Measurements from ENCODE around the gene EDC3.

Gene EDC3

DNA sequence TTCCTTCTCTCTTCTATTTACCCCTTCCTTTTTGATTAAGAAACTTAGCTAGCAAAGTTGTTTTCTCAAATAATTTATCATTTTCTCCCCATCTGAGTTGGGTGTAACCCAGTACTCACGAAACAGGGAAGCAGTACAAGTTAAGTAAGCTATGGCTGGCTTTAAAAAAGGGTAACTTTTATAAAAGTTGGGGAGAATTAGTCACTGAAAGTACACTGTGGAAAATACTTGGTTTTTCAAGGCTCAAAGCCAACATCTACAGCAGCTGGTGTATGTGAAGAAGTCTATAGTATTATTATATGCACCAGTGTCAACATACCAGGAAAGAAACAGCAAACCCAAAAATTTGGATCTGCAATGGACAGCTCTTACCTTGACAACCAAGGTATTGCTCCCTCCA, 54.7 kb downstream of the EDC3 start:
- TF ChIP-seq, protein P1, sequence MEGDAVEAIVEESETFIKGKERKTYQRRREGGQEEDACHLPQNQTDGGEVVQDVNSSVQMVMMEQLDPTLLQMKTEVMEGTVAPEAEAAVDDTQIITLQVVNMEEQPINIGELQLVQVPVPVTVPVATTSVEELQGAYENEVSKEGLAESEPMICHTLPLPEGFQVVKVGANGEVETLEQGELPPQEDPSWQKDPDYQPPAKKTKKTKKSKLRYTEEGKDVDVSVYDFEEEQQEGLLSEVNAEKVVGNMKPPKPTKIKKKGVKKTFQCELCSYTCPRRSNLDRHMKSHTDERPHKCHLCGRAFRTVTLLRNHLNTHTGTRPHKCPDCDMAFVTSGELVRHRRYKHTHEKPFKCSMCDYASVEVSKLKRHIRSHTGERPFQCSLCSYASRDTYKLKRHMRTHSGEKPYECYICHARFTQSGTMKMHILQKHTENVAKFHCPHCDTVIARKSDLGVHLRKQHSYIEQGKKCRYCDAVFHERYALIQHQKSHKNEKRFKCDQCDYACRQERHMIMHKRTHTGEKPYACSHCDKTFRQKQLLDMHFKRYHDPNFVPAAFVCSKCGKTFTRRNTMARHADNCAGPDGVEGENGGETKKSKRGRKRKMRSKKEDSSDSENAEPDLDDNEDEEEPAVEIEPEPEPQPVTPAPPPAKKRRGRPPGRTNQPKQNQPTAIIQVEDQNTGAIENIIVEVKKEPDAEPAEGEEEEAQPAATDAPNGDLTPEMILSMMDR (IDR thresholded peaks at IDR 0.05; ENCODE audit: insufficient read depth, low read depth, low read length, missing control alignments) = no peak
- H3K4me3 ChIP-seq (ENCODE audit: low read depth, low read length) = no peak overlapping the region
- DNase-seq (ENCODE audit: low read depth) = no peak

DNA sequence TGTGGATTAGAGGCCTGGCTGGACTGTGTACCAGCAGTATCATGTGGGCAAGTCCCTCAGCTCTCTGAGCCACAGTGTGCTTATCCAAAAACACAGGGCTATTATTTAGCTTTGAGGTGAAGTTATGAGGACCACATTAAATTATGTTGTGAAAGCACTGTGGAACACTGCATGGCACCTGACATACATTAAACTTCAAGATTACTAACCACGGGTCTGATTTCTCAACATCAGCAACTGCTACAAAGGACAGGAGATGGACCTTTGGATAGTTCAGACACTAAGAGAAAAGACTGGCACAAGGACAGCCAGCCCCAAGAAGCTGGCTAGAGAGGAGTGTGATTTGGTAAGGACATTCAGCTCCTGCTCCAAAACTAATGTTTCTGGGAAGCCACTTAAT, 58.8 kb downstream of the EDC3 start:
- TF ChIP-seq, protein P1 (IDR thresholded peaks at IDR 0.05; ENCODE audit: insufficient read depth, low read depth, low read length, missing control alignments) = no peak
- DNase-seq (ENCODE audit: low read depth) = no peak
- no peak overlapping the region for H3K4me3 ChIP-seq (ENCODE audit: low read depth, low read length)

DNA sequence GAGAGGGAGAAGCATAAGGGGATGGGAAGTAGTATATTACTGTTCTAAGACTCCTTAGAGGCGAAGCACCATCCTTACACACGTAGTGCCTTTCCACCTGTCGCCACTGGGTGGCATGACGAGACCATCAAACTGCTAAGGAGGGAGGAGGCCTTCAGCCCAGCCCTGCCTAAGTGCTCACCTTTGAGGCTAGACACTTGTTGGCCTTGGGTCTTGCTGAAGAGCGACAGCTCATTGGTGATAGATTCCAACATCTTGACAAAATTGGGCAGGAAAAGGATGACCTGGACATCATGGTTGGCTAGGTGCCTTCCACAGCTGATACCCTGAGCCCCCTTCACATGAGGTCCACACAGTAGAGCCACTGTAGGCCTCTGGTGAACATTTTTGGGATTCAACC, 60.6 kb downstream of the EDC3 start:
- TF ChIP-seq, protein P1 (IDR thresholded peaks at IDR 0.05; ENCODE audit: insufficient read depth, low read depth, low read length, missing control alignments) = peak; percentile 93
- no peak overlapping the region for H3K4me3 ChIP-seq (ENCODE audit: low read depth, low read length)
- peak; percentile 86 for DNase-seq (ENCODE audit: low read depth)

DNA sequence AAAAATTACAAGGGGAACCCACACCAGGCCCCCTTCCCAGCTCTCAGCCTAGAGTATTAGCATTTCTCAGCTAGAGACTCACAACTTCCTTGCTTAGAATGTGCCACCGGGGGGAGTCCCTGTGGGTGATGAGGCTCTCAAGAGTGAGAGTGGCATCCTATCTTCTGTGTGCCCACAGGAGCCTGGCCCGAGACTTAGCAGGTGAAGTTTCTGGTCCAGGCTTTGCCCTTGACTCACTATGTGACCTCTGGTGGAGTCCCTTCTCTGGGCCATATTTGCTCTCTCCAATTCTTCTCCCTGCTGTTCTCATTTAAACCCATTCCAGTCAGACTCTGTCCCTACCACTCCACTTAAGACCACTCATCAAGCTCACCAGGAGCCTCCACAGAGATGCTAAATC, 62.0 kb downstream of the EDC3 start:
- TF ChIP-seq, protein P1 (IDR thresholded peaks at IDR 0.05; ENCODE audit: insufficient read depth, low read depth, low read length, missing control alignments) = no peak
- no peak overlapping the region for H3K4me3 ChIP-seq (ENCODE audit: low read depth, low read length)
- no peak for DNase-seq (ENCODE audit: low read depth)

DNA sequence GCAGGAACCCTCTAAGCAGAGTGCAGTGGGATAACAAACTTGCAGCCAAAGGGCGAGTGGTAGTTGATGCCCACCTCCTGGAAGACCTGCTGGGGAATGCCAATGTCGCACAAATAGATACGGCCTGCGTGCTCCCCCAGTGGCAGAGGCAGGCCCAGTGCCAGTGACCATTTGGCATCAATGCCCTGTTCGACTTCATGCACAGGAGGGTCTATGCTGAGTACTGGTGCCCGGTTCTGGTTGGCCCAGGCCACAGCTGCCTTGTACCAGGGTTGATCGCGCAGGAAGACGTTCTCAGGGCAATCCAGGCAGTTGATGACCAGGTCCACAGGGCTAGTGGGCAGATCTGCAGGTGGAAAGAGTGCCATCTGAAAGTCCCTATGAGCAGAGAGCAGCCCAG, 63.2 kb downstream of the EDC3 start:
- TF ChIP-seq, protein P1 (IDR thresholded peaks at IDR 0.05; ENCODE audit: insufficient read depth, low read depth, low read length, missing control alignments) = no peak
- no peak overlapping the region for H3K4me3 ChIP-seq (ENCODE audit: low read depth, low read length)
- no peak for DNase-seq (ENCODE audit: low read depth)

DNA sequence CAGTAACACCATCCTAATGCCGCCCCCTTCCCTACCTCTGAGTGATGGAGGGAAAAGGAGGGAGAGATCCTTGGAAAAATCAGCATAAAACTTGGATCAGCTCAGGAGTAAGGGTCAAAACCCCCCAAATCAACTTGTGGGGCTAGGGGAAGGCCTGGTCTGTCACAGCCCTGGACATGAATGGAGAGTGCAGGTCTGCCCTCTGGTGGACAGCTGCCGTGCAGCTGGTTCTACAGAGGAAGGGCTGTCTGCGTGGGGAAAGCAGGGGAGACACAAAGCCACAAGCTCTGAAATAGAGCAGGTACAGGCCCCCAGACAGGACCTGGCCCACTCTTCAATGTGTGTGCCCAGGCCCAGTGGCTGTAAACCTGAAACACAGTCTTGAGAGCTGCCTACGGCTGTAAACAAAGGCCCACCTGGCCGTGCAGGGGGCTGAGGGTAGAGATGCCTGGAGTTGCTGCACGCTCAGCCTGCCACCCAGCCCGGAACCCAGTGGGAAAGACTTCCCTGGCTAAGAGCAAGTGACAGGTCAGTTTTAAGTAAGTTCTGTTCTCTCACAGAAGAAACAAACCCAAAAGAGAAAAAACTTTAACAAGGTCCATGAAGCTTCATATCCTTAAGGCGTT, 63.8 kb downstream of the EDC3 start:
- H3K4me3 ChIP-seq (ENCODE audit: low read depth, low read length) = no peak overlapping the region
- TF ChIP-seq, protein P1 (IDR thresholded peaks at IDR 0.05; ENCODE audit: insufficient read depth, low read depth, low read length, missing control alignments) = peak; percentile 96
- DNase-seq (ENCODE audit: low read depth) = peak; percentile 74

DNA sequence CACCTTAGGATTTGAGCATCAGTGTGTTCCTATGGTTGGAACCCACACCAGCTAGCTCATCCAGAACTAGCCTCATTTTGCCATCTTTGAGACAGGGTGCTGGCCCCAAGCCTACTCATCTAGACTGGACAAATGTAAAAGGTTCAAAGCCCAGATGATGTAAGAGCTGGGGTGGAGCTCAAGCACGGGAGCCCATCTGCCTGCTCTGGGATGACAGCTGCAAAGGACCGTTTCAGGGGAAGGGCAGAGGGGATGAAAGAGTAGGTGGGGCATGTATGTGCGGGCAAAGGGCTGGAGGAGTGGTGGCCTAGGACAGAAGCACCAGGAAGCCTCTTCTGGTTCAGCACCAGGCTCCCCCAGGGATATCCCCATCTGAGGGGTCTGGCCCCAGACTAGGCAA, 64.4 kb downstream of the EDC3 start:
- DNase-seq (ENCODE audit: low read depth) = no peak
- TF ChIP-seq, protein P1 (IDR thresholded peaks at IDR 0.05; ENCODE audit: insufficient read depth, low read depth, low read length, missing control alignments) = no peak
- no peak overlapping the region for H3K4me3 ChIP-seq (ENCODE audit: low read depth, low read length)
